Measurements from ENCODE around the gene SLK.

DNA sequence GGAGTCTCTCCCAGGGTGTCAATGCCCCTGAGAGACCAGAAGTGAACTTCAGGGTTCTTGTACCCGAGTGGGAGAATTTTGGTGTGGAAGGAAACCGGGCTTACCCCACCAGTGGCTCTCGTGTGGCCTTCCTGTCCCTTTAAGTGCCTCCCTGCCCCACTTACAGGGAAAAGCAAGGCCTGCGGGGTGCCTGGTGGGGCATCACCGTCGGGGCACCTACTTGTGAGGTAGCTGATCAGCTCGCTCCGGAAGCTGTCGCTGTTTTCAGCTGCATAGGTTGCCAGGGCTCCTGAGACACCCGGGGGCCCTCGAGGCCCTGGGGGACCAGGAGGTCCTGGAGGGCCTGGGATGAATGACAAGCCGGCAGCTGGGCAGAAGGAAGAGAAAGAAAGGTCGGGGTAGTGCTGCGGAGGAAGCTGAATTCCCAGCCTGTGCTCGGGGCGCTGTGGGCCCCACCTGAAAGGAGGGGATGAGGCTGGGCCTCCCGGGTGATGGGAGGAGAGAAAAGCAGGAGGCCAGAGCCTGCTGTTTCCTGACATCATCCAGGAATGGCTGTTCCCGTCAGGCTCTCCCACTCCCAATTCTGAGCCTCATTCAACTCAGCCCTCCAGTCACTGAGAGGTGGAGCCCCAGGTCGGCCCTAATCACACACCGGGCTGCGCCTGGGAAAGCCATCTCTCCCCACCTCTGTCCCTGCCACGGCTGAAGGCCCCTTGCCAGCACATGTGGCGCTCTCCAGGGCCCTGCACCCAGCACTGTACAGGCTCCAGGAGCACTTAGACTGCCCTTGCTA is 67.7 kb downstream of the SLK start:
- TF ChIP-seq CTCF (IDR thresholded peaks at IDR 0.05) (no peak), POLR2A (IDR thresholded peaks at IDR 0.05) (no peak)
